ENCODE results near the gene ZCCHC24. TPM values are rescaled to one million over a fixed set of nuclear protein-coding genes. Genes with fewer than 3 reads are reported as not detected.

The ZCCHC24 gene
- total RNA-seq, 1 experiment from 2014 or later: 6.0 TPM

GRCh38 chr10:79346388-79347225 is 98.8 kb downstream of the ZCCHC24 start:
- H3K4me1 ChIP-seq (replicated peaks; ENCODE audit: insufficient read depth): peaks cover 29% of the 10 kb centered on the region
- no peaks in the 10 kb centered on the region for H3K27me3 ChIP-seq (ENCODE audit: insufficient read depth, low read depth)
- H3K9me2 ChIP-seq (ENCODE audit: insufficient read depth): no peaks in the 10 kb centered on the region
- peaks cover 33% of the 10 kb centered on the region for H4K20me1 ChIP-seq (ENCODE audit: insufficient read depth)
- ChIA-PET POLR2A (ENCODE audit: unreplicated experiment) (interaction anchor here (0.5 to 0.7 kb wide), 2 partner anchors 24 to 97 kb away, joined by 3 read pairs; no protein-coding TSS in a partner anchor), CTCF (interaction anchor here (0.6 kb wide), 1 partner anchor 1627 kb away, joined by 23 read pairs; no protein-coding TSS in a partner anchor)
- H3K9me3 ChIP-seq (ENCODE audit: insufficient read depth, low read depth): no peaks in the 10 kb centered on the region
- peak overlapping the region; percentile 88 for H3K4me2 ChIP-seq
- peaks cover 41% of the 10 kb centered on the region for H3K79me2 ChIP-seq (ENCODE audit: low read depth)
- intact Hi-C loops (cut with micrococcal nuclease; ENCODE audit: unreplicated experiment): loop anchor here (1.0 to 2.0 kb wide), 2 partner anchors 25 to 48 kb away; no protein-coding TSS in a partner anchor
- peaks cover 10% of the 10 kb centered on the region; the same call in 1 of the 2 replicates for H3F3A ChIP-seq (ENCODE audit: insufficient read depth, low read depth)
- H3K4me3 ChIP-seq: peak overlapping the region; percentile 87; the same call in 1 of the 2 replicates
- DNase-seq: no peak
- BruUV-seq (replicated peaks): TSS peak; percentile 25
- no peak overlapping the region; the same call in 1 of the 2 replicates for H2AFZ ChIP-seq
- TF ChIP-seq CTCF (conservative IDR thresholded peaks at IDR 0.05) (no peak), EZH2 (IDR thresholded peaks at IDR 0.05; ENCODE audit: low read depth) (no peak)
- H3K36me3 ChIP-seq (ENCODE audit: low read depth): peaks cover 29% of the 10 kb centered on the region
- peak overlapping the region; percentile 87 for H3K27ac ChIP-seq

- intact Hi-C loops (cut with micrococcal nuclease; ENCODE audit: unreplicated experiment): loop anchor here (2.0 kb wide), 1 partner anchor 47 kb away; no protein-coding TSS in a partner anchor
These were observed 99.4 kb downstream of the ZCCHC24 start for GRCh38 chr10:79346012-79346340.

More at GRCh38 chr10:79346012-79346340, 99.4 kb downstream of the ZCCHC24 start:
- no TSS peak for BruUV-seq (replicated peaks)
- Histone ChIP-seq H3K36me3 (ENCODE audit: low read depth) (peaks cover 25% of the 10 kb centered on the region), H3K79me2 (ENCODE audit: low read depth) (peaks cover 36% of the 10 kb centered on the region), H3K4me3 (no peak overlapping the region), H2AFZ (no peak overlapping the region), H3K27ac (no peak overlapping the region), H3K27me3 (ENCODE audit: insufficient read depth, low read depth) (no peaks in the 10 kb centered on the region), H3K9me2 (ENCODE audit: insufficient read depth) (no peaks in the 10 kb centered on the region), H4K20me1 (ENCODE audit: insufficient read depth) (peaks cover 29% of the 10 kb centered on the region), H3F3A (ENCODE audit: insufficient read depth, low read depth) (peaks cover 9% of the 10 kb centered on the region; the same call in 1 of the 2 replicates), H3K4me2 (no peak overlapping the region), H3K9me3 (ENCODE audit: insufficient read depth, low read depth) (no peaks in the 10 kb centered on the region), H3K4me1 (replicated peaks; ENCODE audit: insufficient read depth) (peaks cover 29% of the 10 kb centered on the region)
- no peak for TF ChIP-seq EZH2 (IDR thresholded peaks at IDR 0.05; ENCODE audit: low read depth)
- no peak for TF ChIP-seq CTCF (conservative IDR thresholded peaks at IDR 0.05)
- no peak for DNase-seq
- CTCF ChIA-PET: interaction anchor here (0.6 to 1.6 kb wide), 3 partner anchors 11 to 30 kb away, joined by 3 read pairs; no protein-coding TSS in a partner anchor
- POLR2A ChIA-PET (ENCODE audit: unreplicated experiment): no interaction called here

Data from PC-9 (cell line).